Middle frontal gyrus (tissue), 1 donor: ENCODE measurements around the gene GDPGP1.
A peak's percentile ranks its signal among the peaks of the same experiment; 100 is the strongest.
"Not testable (repeated sequence)": the region's sequence is repeated elsewhere in the genome, so short reads cannot be mapped to it uniquely, and the experiment has no call there.

ENCODE experiments used
- DNase-seq: peaks from one replicate; pipeline ENCODE4 v3.0.0-alpha.2; 2015; ENCODE audit warnings: low spot score; ENCODE audit errors: extremely low spot score

Gene GDPGP1

DNA sequence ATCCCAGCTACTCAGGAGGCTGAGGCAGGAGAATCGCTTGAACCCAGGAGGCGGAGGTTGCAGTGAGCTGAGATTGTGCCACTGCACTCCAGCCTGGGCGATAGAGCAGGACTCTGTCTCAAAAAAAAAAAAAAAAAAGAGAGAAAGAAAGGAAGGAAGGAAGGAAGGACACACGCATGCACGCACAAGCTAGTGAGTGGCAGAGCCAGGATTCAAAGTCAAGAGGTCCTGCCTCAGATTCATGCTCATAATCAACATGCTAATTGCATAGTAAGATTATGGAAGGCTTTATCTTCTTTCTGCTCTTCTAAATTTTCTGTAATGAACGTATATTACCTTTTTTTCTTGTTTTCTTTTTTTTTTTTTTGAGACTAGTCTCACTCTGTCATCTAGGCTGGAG lies 26.7 kb downstream of the GDPGP1 start:
- not testable (repeated sequence) for DNase-seq

DNA sequence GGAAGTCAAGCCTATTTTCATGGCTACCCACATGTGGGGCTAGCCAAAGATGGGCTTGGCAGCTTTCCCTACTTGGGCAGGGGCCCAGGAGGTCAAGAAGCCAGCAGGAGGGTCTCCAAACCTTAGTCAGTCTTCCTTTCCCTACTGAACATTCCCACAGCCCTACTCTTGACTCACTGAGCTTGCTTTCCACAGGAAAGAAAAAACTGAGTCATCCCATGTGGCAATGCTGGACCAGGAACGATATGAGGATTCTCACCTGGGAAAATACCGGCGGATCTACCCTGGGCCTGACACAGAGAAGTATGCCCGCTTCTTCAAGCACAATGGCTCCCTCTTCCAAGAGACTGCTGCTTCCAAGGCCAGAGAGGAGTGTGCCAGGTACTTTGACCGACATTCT lies 27.8 kb downstream of the GDPGP1 start:
- no peak for DNase-seq

DNA sequence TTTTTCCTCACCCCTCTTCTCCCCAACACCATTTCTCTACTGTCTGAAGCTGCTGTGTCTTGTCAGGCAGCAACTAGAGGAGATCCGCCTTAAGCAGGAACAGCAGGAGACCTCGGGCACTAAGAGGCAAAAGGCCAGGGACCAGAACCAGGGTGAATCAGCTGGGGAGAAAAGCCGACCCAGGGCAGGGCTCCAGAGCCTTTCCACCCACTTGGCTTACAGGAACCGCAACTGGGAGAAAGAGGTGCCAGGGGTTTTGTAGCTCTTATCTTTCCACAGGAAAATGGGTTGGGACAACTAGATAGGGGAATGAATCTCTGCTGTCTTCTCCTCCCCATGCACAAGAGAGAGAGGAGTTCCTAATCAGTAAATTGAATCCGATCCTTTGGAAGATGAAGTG lies 28.4 kb downstream of the GDPGP1 start:
- DNase-seq = no peak

DNA sequence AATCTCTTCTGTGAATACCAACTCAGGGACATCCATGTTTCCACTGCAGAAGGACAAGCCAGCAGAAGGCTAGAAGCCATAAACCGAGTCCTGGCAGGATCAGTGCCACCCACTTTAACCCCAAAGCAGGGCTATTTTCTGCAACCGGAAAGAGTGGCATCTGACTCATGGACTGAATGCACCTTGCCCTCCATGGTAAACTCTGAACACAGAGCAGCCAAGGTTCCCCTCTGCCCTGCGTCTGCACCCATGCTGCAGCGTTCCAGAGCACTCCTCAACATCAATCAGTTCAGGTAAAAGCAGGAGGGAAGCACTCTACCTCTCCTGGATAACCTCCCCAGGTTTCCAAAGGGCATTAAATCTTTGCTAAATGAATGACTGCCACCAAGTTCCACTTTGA lies 30.7 kb downstream of the GDPGP1 start:
- no peak for DNase-seq

DNA sequence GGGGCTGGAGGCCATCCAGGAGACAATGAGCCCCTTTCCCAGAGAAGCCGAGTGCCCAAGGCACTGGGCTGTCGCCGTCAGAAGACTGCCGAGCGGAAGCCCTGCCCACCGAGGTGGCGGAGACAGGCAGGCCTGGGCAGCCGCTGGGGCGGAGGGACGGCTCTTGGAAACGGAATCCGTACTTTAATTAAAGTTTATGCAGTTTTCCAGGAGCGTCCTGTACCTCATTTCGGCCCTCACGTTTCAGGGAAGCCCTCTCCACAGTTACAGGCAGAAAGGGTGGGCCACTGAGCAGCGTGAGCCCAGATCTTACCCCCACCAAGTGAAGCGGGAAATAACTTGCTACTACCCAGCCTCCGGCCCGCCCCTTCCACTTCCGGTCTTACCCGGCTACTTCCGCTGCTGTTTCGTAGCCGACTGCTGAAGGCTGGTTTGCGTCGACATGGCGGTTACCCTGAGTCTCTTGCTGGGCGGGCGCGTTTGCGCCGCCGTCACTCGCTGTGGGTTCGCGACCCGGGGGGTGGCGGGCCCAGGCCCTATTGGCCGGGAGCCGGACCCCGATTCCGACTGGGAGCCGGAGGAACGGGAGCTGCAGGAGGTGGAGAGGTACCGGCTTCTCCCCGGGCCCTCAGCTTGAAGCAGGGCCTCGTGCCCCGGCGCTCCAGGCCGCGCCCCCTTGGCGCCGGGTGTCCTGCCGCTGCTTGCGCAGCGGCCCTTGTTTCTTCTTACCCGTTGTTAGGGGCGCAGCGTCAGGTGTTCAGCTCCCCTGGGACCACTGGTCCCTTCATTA lies 31.5 kb downstream of the GDPGP1 start, which contains the start of gene NGRN:
NGRN (plus strand) TSS at position 402 of the 790 bp plus-strand sequence; CDS start at position 443, 41 bp downstream.
- DNase-seq = peak; percentile 91

DNA sequence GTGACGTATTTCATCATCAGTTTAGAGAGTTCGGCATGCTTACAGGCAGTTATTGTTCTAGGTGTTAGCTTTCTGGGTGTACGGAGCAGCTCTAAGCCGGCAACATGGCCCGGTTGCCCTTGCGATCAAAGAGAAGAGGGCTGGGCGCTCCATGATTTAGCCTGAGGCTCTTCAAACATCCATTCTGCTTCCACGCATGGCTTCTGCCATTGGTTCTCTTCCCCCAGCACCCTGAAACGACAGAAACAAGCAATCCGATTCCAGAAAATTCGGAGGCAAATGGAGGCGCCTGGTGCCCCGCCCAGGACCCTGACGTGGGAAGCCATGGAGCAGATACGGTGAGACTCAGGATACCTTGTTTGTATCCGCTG lies 32.0 kb downstream of the GDPGP1 start:
- DNase-seq = no peak

DNA sequence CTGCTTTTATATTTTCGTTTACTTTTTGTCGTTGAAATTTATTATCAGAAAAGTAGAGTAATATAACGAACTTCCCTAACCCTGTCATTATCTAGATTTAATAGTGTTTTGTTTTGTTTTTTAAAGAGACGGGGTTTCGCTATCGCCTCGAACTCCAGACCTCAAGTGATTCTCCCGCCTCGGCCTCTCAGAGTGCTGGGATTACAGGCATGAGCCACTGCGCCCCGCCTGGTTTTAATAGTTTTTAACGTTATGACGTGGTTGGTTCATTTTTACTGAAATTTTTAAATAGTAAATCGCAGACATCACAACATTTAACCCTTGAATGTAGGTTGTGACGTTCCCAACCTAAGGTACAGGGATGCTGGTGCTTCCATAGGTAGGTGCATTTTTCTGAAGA lies 32.5 kb downstream of the GDPGP1 start:
- DNase-seq = no peak

DNA sequence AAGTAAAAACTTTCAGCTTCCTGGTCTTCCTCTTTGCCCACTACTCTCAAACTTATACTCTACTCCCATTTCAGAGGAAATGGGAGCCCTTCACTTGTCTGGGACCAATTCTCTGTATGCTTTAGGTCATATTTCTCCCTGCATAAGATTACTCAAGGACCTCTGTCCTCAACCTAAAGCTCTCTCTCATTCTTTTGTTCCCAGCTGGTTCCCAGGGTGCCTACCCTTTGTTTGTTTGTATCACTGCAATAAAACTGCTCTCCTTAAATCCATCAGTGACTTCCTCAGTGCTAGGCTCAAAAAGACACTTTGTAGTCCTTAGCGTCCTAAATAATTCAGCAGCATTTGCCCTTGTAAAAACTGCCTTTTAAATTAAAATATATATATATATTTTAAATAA lies 34.4 kb downstream of the GDPGP1 start:
- DNase-seq = no peak

DNA sequence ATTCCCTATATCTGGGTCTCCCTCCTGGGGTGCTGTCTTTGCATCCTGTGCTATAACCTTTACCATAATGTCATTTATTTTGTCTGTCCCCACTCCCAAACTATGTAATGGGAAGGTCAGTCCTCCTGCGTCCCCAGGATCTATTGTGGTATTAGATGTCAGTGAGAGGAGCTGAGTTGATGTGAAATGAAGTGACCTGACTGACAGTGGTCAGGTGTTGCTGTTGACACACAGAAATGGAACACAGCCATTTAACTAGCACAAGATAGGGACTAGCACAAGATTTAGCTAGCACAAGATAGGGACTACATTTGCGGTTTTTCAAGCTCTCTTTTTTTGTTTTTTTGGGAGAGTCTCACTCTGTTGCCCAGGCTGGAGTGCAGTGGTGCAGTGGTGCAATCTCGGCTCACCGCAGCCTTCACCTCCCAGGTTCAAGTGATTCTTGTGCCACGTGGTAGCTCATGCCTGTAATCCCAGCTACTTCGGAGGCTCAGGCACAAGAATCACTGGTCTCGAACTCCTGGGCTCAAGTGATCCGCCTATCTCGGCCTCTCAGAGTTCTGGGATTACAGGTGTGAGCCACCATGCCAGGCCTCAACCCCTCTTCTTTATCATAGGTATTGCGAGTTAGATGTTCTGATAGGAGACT lies 36.6 kb downstream of the GDPGP1 start:
- no peak for DNase-seq

DNA sequence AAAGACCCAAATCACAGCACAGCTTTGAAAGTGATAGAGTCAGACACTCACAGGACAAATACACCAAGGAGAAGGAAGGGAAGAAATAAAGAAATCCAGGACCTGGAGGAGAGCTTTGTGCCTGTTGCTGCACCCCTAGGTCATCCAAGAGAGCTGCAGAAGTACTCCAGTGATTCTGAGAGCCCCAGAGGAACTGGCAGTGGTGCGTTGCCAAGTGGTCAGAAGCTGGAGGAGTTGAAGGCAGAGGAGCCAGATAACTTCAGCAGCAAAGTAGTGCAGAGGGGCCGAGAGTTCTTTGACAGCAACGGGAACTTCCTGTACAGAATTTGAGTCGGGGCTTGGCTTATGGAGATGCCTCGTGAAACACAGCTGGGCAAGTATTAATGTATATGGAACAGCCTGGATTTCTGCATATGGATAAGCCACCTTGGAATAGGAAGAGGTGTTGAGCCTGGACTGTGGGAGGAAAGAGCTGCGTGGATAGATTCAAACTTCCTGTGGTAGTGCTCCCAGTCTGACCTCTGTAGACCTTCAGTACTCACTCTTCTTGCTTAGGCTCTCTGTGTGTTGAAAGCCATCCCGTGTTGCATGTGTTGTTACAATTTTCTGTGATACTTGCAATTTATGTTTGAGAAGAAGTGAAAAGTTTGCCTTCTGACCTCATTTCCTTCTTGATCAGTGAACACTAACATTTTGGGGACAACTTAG lies 37.6 kb downstream of the GDPGP1 start:
- no peak for DNase-seq

DNA sequence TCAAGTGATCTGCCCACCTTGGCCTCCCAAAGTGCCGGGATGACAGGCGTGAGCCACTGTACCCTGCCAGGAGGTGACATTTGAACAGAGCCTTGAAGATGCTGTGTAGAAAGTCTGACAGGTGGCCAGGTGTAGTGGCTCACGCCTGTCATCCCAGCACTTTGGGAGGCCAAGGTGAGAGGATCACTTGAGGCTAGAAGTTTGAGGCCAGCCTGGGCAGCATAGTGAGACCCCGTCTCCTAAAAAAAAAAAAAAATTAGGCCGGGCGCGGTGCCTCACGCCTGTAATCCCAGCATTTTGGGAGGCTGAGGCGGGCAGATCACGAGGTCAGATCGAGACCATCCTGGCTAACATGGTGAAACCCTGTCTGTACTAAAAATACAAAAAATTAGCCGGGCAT lies 44.5 kb downstream of the GDPGP1 start:
- not testable (repeated sequence) for DNase-seq

DNA sequence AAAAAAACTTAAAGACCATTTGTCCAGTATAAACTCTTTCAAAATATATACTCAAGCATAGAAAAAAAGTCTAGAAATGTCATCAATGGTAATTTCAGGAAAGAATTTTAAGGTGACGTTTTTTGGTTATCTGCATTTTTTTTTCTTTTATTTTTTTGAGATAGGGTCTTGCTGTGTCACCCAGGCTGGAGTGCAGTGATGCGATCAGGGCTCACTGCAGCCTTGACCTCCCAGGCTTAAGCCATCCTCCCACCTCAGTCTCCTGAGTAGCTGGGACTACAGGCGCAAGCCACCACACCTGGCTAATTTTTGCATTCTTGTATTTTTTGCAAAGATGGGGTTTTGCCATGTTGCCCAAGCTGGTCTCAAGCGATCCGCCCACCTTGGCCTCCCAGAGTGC lies 46.7 kb downstream of the GDPGP1 start:
- not testable (repeated sequence) for DNase-seq

DNA sequence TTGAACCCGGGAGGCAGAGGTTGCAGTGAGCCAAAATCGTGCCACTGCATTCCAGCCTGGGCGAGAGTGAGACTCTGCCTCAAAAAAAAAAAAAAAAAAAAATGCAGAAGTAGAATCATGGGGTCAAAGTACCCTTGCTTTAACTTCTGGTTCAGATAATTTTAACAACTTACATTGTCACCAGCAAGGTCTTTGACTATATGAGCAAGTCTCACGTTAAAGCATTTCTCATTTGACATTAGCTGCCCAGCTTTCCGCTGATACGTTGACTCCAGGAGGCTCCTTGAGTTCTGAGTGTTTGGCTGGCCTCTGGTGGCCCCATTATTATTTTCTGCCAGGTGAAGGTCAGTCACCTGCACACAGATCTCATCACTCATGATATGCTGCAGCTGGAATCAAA lies 47.6 kb downstream of the GDPGP1 start:
- DNase-seq = not testable (repeated sequence)

DNA sequence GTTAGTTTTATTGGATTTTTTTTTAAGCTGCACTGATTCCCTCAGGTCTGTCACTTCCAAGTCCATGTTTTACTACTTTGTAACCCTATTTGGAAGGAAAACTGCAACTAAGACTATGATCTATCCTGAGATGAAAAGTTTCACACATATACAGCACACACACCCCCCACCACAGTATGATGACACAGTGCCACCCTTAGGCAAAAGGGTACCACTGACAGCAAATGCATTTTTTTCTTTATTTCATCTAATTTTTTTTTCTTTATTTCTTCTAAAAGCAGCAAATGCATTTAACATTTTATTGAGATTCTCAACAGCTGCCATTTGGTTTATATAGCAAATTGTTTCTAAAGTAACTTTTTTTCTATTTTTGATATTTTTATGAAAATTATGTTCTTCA lies 52.7 kb downstream of the GDPGP1 start:
- no peak for DNase-seq

DNA sequence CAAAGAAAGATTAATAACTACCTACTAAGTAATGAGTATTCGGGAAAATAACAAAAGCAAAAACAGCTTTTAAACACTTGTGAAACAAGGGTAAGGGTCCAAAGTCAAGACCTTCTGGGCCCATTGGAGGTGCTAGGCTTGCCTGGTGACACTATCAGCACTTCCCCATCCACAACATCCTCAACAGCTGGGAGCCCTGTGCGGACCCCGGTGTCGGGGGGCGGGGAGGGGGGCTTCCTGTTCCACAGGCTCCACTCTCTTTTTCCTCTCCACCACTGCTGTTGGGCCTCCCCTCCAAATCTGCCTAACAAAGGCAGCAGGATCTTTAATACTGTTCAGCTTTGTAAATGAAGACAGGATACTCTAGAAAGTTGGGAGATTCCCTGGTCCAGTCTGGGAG lies 53.1 kb downstream of the GDPGP1 start:
- DNase-seq = no peak

DNA sequence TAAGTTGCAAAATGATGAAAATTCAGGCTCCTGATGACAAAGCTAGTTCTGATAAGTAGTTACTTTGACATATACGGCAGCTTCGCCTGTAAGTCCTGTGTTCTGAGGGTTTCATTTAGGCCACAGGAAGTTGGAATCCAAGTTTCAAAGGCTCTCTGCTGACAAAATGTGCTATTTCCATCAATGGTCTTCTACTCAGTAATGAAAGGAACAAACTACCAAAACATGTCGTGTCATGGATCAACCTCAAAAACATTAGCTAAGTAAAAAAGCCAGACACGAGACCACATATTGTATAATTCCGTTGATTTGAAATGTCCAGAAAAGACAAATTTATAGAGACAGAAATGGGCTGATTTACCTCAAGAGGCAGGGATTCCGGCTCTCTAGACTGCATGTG lies 53.9 kb downstream of the GDPGP1 start:
- no peak for DNase-seq

DNA sequence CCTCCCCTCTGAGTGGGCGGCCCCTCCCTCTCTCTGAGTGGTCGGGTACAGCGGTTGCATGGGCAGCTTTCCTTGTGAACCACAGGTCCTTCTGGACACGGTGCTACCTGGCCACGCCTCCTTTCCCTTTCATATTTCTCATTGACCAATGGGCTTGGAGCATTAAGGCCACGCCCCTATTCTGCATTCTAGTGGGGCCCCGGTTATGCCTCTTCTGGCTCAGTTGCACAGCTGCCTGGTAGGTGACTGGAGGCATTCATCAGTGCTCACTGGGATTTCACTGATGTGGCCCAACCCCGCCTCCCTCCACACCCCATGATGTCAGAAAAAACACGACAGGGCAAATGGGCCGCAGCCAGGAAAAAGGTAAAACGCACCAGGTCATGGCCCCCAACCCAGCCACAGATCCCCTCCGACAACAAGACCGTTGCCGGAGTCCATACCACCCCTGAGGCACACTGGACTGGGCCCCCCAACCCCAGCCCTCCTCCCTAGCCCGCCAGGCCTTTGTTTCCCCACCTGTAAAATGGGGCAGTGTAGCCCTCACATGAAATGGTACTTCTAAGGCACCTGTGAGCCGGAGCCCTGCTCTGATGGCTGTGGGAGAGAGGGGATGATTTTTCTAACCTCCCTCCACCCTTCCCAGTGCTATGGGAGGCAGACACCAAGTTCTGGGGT lies 57.8 kb downstream of the GDPGP1 start:
- DNase-seq = no peak

DNA sequence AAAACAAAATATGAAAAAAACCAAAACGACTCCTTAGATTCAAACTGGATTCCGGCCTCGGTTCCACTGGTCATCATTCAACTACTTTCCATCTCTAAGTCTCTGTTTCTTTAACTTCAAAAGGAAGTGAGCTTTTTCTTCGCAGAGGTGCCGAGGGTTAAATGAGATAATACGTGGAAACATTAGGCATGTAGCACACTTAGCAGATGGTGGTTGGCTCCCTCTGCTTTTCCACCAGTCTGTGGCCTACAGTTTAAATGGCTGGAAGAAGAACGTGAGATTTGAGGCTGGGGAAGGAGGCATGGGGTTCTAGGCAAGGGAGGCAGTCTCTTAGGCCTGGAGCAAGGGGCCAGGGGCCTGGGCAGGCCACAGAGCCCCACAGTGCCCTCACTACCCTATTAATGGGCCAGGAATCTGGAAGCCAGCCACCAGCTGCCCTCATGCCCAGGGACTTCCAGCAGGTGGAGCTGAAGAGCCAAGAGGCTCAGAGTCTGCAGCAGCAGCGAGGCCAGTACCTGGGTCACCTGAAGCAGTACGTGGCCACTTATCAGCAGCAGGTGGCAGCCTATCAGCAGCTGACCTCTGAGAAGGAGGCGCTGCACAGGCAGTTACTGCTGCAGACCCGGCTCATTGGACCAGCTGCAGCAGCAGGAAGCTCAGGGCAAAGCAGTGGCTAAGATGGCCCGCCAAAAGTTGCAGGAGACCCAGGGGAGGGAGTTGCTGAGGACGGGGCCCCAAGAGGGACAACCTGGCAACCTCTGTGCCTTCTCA lies 59.2 kb downstream of the GDPGP1 start:
- DNase-seq = not testable (repeated sequence)

DNA sequence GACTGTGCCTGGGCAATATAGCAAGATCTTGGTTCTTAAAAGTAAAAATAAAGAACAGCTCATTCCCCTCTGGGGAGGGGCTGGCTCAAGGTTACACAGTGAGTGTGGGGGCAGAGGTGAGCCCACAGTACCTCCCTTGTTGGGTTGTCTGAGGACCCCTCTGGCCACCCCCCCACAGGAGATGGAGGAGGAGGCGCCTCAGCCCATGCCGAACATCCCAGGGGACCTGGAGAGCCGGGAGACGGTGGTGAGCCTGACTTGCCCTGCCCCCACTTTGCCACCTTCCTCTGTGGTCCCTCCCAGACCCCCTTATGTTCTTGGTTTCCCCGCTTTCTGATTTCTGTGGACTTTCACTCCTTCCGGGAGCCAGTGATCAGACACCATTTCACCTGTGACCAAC lies 60.1 kb downstream of the GDPGP1 start:
- no peak for DNase-seq

DNA sequence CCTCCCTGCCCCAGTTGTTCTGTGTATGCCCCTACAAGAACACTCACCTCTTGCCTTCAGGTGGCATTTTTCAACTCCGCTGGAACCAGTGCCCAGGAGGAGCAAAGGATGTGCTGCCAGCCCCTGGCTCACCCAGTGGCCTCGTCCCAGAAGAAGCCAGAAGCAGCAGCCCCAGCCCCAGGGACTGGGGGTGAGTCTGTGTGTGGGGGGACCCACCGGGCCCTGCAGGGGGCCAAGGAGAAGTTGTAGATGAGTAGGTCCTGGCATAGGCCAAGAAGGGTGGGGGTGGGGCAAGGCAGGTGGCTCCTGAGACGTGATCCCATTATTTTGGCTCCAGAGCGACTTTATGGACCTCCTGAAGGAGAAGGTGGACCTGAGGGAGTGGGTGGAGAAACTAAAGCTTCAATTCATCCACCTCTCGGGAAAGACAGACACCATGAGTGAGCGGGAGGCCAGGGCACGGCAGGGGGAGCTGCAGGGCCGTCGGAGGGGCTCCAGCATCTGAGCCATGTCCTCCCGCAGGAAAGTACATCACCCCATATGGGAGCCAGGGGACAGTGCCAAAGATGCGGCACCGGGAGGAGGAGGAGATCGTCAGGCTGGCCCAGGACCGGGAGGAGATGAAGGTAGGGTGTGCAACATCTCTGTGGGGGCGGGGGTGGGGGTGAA lies 60.7 kb downstream of the GDPGP1 start:
- no peak for DNase-seq

DNA sequence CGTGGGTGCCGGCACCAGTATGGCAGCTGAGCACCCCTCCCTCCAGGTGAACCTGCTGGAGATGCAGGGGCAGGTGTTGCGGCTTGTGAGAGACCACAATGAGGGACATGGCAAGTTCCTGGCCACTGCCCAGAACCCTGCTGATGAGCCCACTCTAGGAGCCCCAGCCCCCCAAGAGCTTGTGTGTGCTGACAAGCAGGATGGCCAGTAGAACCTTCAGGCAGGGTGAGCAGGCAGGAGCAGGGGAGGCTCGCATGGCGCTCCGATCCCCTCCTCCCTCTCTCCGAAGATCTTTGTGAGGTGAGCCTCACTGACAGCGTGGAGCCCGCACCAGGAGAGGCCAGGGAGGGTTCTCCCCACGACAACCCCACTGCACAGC lies 61.2 kb downstream of the GDPGP1 start:
- no peak for DNase-seq
